GM04504 (cell line): ENCODE results near the gene OPRD1.

Experiments
- DNase-seq: peaks from one replicate; pipeline ENCODE4 v3.0.0-alpha.2; 2012; ENCODE audit warnings: low read depth

OPRD1 gene

GRCh38 chr1:28910379-28911115 lies 98.6 kb downstream of the OPRD1 start:
- no peak for DNase-seq

- no peak for DNase-seq
Measured at GRCh38 chr1:28913786-28914227, 101.8 kb downstream of the OPRD1 start.

- peak; percentile 40 for DNase-seq
Measured at GRCh38 chr1:28914228-28915030, 102.5 kb downstream of the OPRD1 start, which contains the start of gene EPB41. TSS of gene EPB41 (plus strand) at chr1:28914569. CDS start at chr1:28987438, 72,869 bp downstream.

- DNase-seq, result no peak
Measured at GRCh38 chr1:28915031-28915895, 103.3 kb downstream of the OPRD1 start.

GRCh38 chr1:28917757-28918118 lies 105.8 kb downstream of the OPRD1 start:
- DNase-seq, result no peak
